ENCODE measurements around the gene TSPAN32.

TSPAN32 gene, protein sequence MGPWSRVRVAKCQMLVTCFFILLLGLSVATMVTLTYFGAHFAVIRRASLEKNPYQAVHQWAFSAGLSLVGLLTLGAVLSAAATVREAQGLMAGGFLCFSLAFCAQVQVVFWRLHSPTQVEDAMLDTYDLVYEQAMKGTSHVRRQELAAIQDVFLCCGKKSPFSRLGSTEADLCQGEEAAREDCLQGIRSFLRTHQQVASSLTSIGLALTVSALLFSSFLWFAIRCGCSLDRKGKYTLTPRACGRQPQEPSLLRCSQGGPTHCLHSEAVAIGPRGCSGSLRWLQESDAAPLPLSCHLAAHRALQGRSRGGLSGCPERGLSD

DNA sequence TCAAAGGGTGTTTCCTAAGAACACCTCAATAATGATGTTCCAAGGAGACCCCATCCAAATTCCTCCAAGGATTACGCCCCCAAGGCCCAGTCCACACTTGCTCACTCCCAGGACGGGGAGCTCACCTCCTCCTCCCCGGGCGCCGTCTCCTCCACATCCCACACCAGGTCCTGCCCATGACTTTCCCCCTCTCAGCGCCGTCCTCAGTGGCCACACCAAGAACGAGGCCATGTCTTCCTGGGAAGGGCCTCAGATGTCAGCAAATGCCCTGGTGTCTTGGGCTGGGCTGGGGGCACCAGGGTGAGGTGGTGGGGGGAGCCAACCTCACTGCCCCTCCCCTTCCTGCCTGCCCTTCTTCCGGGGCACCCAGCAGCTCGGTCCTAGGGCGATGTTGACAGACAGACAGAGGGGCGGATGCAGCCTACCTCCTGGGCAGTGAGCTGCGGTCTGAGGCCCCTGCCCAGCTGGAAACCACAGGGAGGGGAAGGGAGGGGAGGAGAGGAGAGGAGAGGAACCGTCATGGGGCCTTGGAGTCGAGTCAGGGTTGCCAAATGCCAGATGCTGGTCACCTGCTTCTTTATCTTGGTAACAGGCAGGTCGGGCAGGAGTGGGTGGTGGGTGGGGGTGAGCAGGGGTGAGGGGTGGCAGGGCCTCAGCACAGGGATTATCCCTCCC is at the start of gene TSPAN32, which contains the start of gene C11orf21:
Gene TSPAN32 (plus strand): TSS at position 383 of the 675 bp plus-strand sequence. CDS start 137 bp downstream, at position 520.
Gene C11orf21 (minus strand): TSS at position 288 of the 675 bp plus-strand sequence. CDS start 110 bp downstream, at position 178.
- H3K79me2 ChIP-seq (ENCODE audit: insufficient read depth, low read depth): no peaks in the 10 kb centered on the region
- H3K9ac ChIP-seq: no peak within 1 kb of the TSS
- no peak within 1 kb of the TSS for H3K4me2 ChIP-seq
- no peak within 1 kb of the TSS for H3K4me3 ChIP-seq (IDR thresholded peaks at IDR 0.05; ENCODE audit: insufficient read depth, low read depth, low read length)
- no peak within 1 kb of the TSS; the same call in 1 of the 2 replicates for H2AFZ ChIP-seq (ENCODE audit: low read depth)
- H3K4me1 ChIP-seq (ENCODE audit: low read depth, poor library complexity, severe bottlenecking): peaks cover 8% of the 10 kb centered on the region
- TF ChIP-seq, protein P1, sequence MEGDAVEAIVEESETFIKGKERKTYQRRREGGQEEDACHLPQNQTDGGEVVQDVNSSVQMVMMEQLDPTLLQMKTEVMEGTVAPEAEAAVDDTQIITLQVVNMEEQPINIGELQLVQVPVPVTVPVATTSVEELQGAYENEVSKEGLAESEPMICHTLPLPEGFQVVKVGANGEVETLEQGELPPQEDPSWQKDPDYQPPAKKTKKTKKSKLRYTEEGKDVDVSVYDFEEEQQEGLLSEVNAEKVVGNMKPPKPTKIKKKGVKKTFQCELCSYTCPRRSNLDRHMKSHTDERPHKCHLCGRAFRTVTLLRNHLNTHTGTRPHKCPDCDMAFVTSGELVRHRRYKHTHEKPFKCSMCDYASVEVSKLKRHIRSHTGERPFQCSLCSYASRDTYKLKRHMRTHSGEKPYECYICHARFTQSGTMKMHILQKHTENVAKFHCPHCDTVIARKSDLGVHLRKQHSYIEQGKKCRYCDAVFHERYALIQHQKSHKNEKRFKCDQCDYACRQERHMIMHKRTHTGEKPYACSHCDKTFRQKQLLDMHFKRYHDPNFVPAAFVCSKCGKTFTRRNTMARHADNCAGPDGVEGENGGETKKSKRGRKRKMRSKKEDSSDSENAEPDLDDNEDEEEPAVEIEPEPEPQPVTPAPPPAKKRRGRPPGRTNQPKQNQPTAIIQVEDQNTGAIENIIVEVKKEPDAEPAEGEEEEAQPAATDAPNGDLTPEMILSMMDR (conservative IDR thresholded peaks at IDR 0.05; ENCODE audit: low read depth, low read length): no peak
- H3K36me3 ChIP-seq (ENCODE audit: insufficient read depth): no peaks in the 10 kb centered on the region
- no peak within 1 kb of the TSS for H3K27ac ChIP-seq
- no peaks in the 10 kb centered on the region for H4K20me1 ChIP-seq (ENCODE audit: insufficient read depth)
- peaks cover 37% of the 10 kb centered on the region for H3K27me3 ChIP-seq (ENCODE audit: insufficient read depth, low read depth)

DNA sequence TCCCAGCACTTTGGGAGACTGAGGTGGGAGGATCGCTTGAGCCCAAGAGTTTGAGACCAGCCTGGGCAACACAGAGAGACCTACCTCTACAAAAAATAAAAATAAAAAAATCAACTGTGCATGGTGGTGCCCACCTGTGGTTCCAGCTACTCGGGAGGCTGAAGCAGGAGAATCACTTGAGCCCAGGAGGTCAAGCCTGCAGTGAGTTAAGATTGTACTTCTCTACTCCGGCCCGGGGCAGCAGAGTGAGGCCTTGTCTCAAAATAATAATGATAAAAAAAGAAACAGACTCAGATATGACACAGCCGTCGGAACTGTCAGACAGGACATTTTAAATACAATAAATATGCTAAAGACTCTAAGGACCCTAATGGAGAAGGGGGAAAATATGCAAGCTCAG is 49.8 kb upstream of the TSPAN32 start:
- Histone ChIP-seq H4K20me1 (ENCODE audit: insufficient read depth) (no peaks in the 10 kb centered on the region), H3K4me3 (IDR thresholded peaks at IDR 0.05; ENCODE audit: insufficient read depth, low read depth, low read length) (no peak overlapping the region), H3K36me3 (ENCODE audit: insufficient read depth) (no peaks in the 10 kb centered on the region), H3K27ac (no peak overlapping the region), H3K79me2 (ENCODE audit: insufficient read depth, low read depth) (no peaks in the 10 kb centered on the region), H3K4me1 (ENCODE audit: low read depth, poor library complexity, severe bottlenecking) (no peaks in the 10 kb centered on the region), H3K4me2 (no peak overlapping the region), H3K27me3 (ENCODE audit: insufficient read depth, low read depth) (peaks cover 73% of the 10 kb centered on the region), H3K9ac (no peak overlapping the region), H2AFZ (ENCODE audit: low read depth) (no peak overlapping the region)
- TF ChIP-seq, protein P1 (conservative IDR thresholded peaks at IDR 0.05; ENCODE audit: low read depth, low read length): no peak

DNA sequence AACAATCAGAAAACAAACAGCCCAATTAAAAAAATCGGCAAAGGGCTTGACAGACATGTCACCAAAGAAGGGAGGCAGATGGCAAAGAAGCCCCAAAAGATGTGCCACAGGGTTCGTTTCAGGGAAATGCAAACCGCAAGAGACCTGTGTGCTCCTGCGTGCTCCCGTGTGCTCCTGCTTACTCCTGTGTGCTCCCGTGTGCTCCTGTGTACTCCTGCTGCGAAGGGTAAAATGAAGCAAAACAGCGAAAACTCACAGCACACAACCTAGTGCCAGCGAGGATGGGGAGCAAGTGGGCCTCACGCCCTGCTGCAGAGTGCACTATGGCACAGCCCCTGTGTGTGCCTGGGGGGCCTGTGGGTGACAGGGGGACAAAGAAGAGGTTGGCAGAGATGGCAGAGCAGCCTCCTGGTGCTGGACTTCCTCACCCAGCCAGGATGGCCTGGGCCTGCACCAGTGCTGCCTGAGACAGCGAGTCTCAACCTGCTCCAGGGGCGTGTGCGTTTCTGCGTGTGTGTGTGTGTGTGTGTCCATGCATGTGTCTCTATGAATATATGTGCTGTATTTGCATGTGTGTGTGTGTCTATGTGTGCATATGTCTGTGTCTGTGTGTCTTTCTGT is 45.4 kb upstream of the TSPAN32 start:
- TF ChIP-seq, protein P1 (conservative IDR thresholded peaks at IDR 0.05; ENCODE audit: low read depth, low read length): no peak
- Histone ChIP-seq H3K4me1 (ENCODE audit: low read depth, poor library complexity, severe bottlenecking) (no peaks in the 10 kb centered on the region), H3K36me3 (ENCODE audit: insufficient read depth) (no peaks in the 10 kb centered on the region), H3K79me2 (ENCODE audit: insufficient read depth, low read depth) (no peaks in the 10 kb centered on the region), H3K27me3 (ENCODE audit: insufficient read depth, low read depth) (peaks cover 73% of the 10 kb centered on the region), H3K4me2 (no peak overlapping the region), H3K4me3 (IDR thresholded peaks at IDR 0.05; ENCODE audit: insufficient read depth, low read depth, low read length) (no peak overlapping the region), H3K9ac (no peak overlapping the region), H2AFZ (ENCODE audit: low read depth) (no peak overlapping the region), H4K20me1 (ENCODE audit: insufficient read depth) (no peaks in the 10 kb centered on the region), H3K27ac (no peak overlapping the region)

DNA sequence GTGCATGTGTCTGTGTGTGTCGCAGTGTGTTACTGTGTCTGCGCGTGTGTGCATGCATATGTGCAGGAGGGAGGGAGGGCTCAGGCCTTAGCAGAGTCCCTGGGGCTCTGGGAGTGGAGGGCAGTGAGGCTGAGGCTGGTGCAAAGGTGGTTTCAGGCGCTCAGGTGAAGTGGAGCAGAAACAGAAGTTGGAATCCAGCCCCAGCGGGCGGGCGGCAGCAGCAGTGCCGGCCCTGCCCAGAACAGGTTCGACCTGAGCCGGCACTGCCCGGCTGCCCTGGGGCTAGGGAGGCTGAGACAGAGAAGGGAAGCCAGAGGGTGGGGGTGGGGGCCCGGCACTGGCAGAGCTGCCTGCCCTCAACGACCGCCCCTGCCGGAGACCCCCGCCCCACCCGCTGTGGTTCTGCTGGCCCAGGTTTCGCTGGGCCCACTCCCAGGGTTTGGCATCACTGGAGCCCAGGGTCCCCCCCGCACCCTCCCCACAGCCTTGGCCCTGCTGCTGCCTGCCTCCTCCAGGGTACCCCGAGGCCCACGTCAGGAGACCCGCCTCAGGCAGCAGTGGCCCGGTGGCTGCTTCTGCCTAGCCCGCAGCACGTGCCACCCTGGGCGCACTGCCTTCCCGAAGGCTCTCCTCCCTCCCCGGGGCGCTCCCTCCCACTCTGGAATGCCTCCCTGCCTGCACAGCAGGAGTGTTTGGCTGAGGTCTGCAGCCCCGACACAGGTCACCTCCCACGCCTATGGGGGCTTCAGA is 44.7 kb upstream of the TSPAN32 start:
- H3K27me3 ChIP-seq (ENCODE audit: insufficient read depth, low read depth): peaks cover 76% of the 10 kb centered on the region
- no peak overlapping the region for H3K4me3 ChIP-seq (IDR thresholded peaks at IDR 0.05; ENCODE audit: insufficient read depth, low read depth, low read length)
- no peaks in the 10 kb centered on the region for H4K20me1 ChIP-seq (ENCODE audit: insufficient read depth)
- TF ChIP-seq, protein P1 (conservative IDR thresholded peaks at IDR 0.05; ENCODE audit: low read depth, low read length): no peak
- H3K4me2 ChIP-seq: no peak overlapping the region
- H3K36me3 ChIP-seq (ENCODE audit: insufficient read depth): no peaks in the 10 kb centered on the region
- H3K4me1 ChIP-seq (ENCODE audit: low read depth, poor library complexity, severe bottlenecking): no peaks in the 10 kb centered on the region
- H3K27ac ChIP-seq: no peak overlapping the region
- no peak overlapping the region for H2AFZ ChIP-seq (ENCODE audit: low read depth)
- H3K79me2 ChIP-seq (ENCODE audit: insufficient read depth, low read depth): no peaks in the 10 kb centered on the region
- H3K9ac ChIP-seq: no peak overlapping the region

Measured in KMS-11 (cell line).